Kidney (tissue), 14 donors: Measurements from ENCODE around the gene ATP1A2. TPM values are rescaled to one million over a fixed set of nuclear protein-coding genes. Genes with fewer than 3 reads are reported as not detected.

Experiments
- DNase-seq, 5 donors: peaks; one replicate each; pipeline ENCODE4 v3.0.0-alpha.2; 2013 to 2020
- FAIRE-seq: peaks from 2 replicates; lab custom pipeline; 2012; peaks lifted over from hg19 to GRCh38; lab: Jason Lieb, UNC
- H3K27ac ChIP-seq, 2 donors: one replicate each; pipeline ENCODE4 v1.7.0; 2013; ENCODE audit warnings: low read depth in 2 of 2, low read length in 2 of 2, inconsistent platforms in 1 of 2
- H3K27me3 ChIP-seq: one replicate; pipeline ENCODE4 v1.7.1; 2013; ENCODE audit warnings: low read length, inconsistent platforms; ENCODE audit not compliant: control insufficient read depth, insufficient read depth
- H3K36me3 ChIP-seq, 3 donors: one replicate each; pipeline versions ENCODE4 v1.7.0 to v1.7.1; 2013; ENCODE audit warnings: low read length in 3 of 3, control low read depth in 1 of 3, inconsistent platforms in 1 of 3; ENCODE audit not compliant: insufficient read depth in 3 of 3, control insufficient read depth in 2 of 3
- H3K4me1 ChIP-seq, 3 donors: one replicate each; pipeline versions ENCODE4 v1.7.0 to v1.7.1; 2013; ENCODE audit warnings: low read length in 3 of 3, inconsistent platforms in 1 of 3, low read depth in 1 of 3; ENCODE audit not compliant: control insufficient read depth in 2 of 3, insufficient read depth in 2 of 3
- H3K4me3 ChIP-seq, 3 donors: one replicate each; pipeline versions ENCODE4 v1.7.0 to v1.8.1; 2013; ENCODE audit warnings: low read length in 3 of 3, control low read depth in 1 of 3, inconsistent platforms in 1 of 3
- H3K9ac ChIP-seq, 3 donors: one replicate each; pipeline versions ENCODE4 v1.7.0 to v1.7.1; 2013; ENCODE audit warnings: low read length in 3 of 3, control low read depth in 1 of 3, inconsistent platforms in 1 of 3
- H3K9me3 ChIP-seq, 3 donors: one replicate each; pipeline versions ENCODE4 v1.7.0 to v1.7.1; 2013; ENCODE audit warnings: low read length in 3 of 3, control low read depth in 1 of 3, inconsistent platforms in 1 of 3; ENCODE audit not compliant: control insufficient read depth in 2 of 3, insufficient read depth in 1 of 3
- CTCF ChIP-seq: IDR thresholded peaks from 3 replicates; pipeline ENCODE4 v1.5.1; 2012; ENCODE audit warnings: mild to moderate bottlenecking, moderate library complexity, borderline replicate concordance; ENCODE audit not compliant: insufficient read depth; ENCODE audit errors: extremely low read depth
- intact Hi-C: fragments of 100-400 bp; cut with DNase I; formaldehyde crosslinking; loops from one replicate; pipeline ENCODE4 v1.11.1; 2022
- polyA plus RNA-seq: library from polyadenylated mRNA; stranded (reverse); fragments of 350-450 nt; fragmentation: Illumina TruSeq; extraction: RNeasy Lipid Tissue Mini Kit (QIAGEN cat#74804); gene quantifications from one replicate; pipeline ENCODE4 v1.2.3, GENCODE V29; 2014; ENCODE audit warnings: low read depth, low replicate concordance; ENCODE audit not compliant: insufficient read depth
- total RNA-seq: library from RNA; stranded (reverse); fragmentation: NEBNext Ultra II Directional; extraction: Animal tissue kit (Norgen Biotek cat#: 25700); gene quantifications from one replicate; pipeline ENCODE4 v1.2.1, GENCODE V29; 2021
- donor health status: control.
- donor health status: control.
- donor health status: control.
- donor health status: control.
- donor health status: control.
- donor health status: DM: yes; HTN: yes; CAD: no.
- donor health status: Normal renal cell carcinoma (clear cell type).

Gene ATP1A2
- total and polyA plus RNA-seq, 2 donors from 2014 or later = 4.1 to 5.5 TPM

- FAIRE-seq (no peak), DNase-seq (no peak)
- Histone ChIP-seq H3K9ac (no peak overlapping the region), H3K27me3 (no peaks in the 10 kb centered on the region), H3K4me1 (no peaks in the 10 kb centered on the region), H3K36me3 (no peaks in the 10 kb centered on the region), H3K27ac (no peak overlapping the region), H3K9me3 (no peaks in the 10 kb centered on the region), H3K4me3 (no peak overlapping the region)
- intact Hi-C loops = no loop called here
- no peak for TF ChIP-seq CTCF
These were observed 2.2 kb upstream of the ATP1A2 start for GRCh38 chr1:160113407-160113806.

DNA sequence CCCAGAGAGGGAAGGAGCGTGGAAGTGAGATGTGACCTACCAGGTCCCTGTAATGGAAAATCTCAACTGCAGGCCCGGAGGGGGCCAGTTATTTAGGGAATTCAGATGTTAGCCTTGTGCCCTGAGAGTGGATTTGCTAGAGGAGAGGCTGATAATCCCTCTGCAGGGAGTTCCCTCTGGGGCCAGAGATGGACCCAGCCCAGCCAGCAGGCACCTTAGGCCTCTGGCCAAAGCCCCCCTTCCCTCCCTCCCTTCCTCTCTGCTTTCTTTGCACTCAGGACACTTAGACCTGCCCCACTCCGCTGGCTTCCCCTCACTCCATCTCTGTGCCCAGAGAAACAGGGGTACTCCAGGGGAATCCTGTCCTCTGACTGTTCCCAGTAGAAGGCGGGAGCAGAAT is 1.5 kb upstream of the ATP1A2 start:
- no peaks in the 10 kb centered on the region for H3K27me3 ChIP-seq
- no peak for FAIRE-seq

DNA sequence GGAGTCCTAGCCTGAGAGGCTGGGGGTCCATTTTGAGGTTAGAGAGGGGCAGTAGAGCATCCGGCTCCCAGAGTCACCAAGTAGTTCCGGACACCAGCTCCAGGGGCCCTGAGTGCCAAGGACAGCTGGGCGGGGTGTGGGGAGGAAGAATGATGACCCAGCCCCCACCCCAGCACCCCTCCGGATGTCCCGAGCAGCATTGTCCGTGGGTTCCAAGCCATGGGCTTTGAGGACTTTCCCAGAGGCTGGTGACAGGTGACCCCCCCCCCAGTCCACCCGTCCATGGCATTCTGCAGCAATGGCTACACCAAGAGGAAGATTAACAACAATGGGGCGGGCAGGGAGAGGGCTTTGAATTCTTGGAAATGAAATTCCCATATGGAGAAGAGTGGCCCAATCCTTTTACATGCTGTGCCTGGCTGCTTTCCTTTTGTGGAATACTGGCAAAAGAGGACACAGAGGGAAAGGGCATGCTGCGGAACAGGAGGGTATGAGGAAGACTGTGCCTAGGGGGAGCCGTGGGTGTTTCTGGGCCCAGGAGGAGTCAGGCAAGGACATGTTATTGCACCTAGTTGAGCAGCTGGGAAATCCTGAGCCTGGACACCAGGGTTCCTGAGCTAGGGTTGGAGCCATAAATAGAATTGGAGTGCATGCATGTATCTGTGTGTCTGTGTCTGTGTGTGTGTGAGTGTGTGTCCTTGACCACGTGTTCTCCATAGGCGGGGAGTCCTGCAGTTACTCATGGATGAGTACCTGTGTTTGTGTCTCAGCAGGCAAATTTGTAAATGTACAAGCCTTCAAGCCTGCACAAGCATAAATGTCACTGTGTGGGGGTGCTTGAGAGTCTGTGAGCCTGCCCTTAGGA is 956 bp downstream of the ATP1A2 start:
- no peaks in the 10 kb centered on the region for H3K27me3 ChIP-seq
- intact Hi-C loops = no loop called here
- no peaks in the 10 kb centered on the region for H3K9me3 ChIP-seq
- H3K36me3 ChIP-seq = no peaks in the 10 kb centered on the region
- H3K4me1 ChIP-seq = no peaks in the 10 kb centered on the region
- peak overlapping the region in 1 of 3 donors; percentile 29 for H3K4me3 ChIP-seq
- no peak overlapping the region for H3K27ac ChIP-seq
- FAIRE-seq (no peak), DNase-seq (peak in 1 of 5 donors; percentile 49)
- TF ChIP-seq CTCF = no peak
- H3K9ac ChIP-seq = no peak overlapping the region

More for the DNA sequence above, 1.5 kb upstream of the ATP1A2 start:
- no peak for DNase-seq
- Histone ChIP-seq H3K4me3 (no peak overlapping the region), H3K36me3 (no peaks in the 10 kb centered on the region), H3K9me3 (no peaks in the 10 kb centered on the region), H3K4me1 (no peaks in the 10 kb centered on the region), H3K27ac (no peak overlapping the region), H3K9ac (no peak overlapping the region)
- intact Hi-C loops = no loop called here
- no peak for TF ChIP-seq CTCF
